Breast epithelium (tissue), 3 donors: ENCODE results near the gene ENTPD2.

Experiments
- POLR2A ChIP-seq: fragments of 450-650 bp; IDR thresholded peaks from one replicate; pipeline ENCODE4 v1.6.1; 2016; ENCODE audit warnings: antibody characterized with exemption, mild to moderate bottlenecking, moderate library complexity
- TF ChIP-seq, protein P1 (sequence below), 3 donors: fragments of 450-650 bp; IDR thresholded peaks; one replicate each; pipeline ENCODE4 v1.5.1; 2016 to 2017; ENCODE audit warnings: antibody characterized with exemption in 3 of 3, mild to moderate bottlenecking in 3 of 3, moderate library complexity in 3 of 3

GRCh38 chr9:137083394-137084004, 29.6 kb upstream of the ENTPD2 start:
- TF ChIP-seq POLR2A, result no peak
- TF ChIP-seq, protein P1, sequence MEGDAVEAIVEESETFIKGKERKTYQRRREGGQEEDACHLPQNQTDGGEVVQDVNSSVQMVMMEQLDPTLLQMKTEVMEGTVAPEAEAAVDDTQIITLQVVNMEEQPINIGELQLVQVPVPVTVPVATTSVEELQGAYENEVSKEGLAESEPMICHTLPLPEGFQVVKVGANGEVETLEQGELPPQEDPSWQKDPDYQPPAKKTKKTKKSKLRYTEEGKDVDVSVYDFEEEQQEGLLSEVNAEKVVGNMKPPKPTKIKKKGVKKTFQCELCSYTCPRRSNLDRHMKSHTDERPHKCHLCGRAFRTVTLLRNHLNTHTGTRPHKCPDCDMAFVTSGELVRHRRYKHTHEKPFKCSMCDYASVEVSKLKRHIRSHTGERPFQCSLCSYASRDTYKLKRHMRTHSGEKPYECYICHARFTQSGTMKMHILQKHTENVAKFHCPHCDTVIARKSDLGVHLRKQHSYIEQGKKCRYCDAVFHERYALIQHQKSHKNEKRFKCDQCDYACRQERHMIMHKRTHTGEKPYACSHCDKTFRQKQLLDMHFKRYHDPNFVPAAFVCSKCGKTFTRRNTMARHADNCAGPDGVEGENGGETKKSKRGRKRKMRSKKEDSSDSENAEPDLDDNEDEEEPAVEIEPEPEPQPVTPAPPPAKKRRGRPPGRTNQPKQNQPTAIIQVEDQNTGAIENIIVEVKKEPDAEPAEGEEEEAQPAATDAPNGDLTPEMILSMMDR (IDR thresholded peaks at IDR 0.05), result no peak
